ENCODE results near the gene LHFPL6.

LHFPL6 gene

GRCh38 chr13:39510316-39510695, 92.7 kb downstream of the LHFPL6 start:
- no peak for DNase-seq (ENCODE audit: low spot score)

- DNase-seq (ENCODE audit: low spot score), result no peak
Measured at GRCh38 chr13:39509616-39510315, 93.2 kb downstream of the LHFPL6 start.

GRCh38 chr13:39506559-39507390, 96.2 kb downstream of the LHFPL6 start:
- DNase-seq (ENCODE audit: low spot score), result no peak

GRCh38 chr13:39505151-39505550, 97.8 kb downstream of the LHFPL6 start:
- no peak for DNase-seq (ENCODE audit: low spot score)

GRCh38 chr13:39503048-39503447, 99.9 kb downstream of the LHFPL6 start:
- DNase-seq (ENCODE audit: low spot score), result no peak

GRCh38 chr13:39501702-39502324, 101.2 kb downstream of the LHFPL6 start:
- no peak for DNase-seq (ENCODE audit: low spot score)

GRCh38 chr13:39499604-39500003, 103.4 kb downstream of the LHFPL6 start:
- DNase-seq (ENCODE audit: low spot score), result no peak

- no peak for DNase-seq (ENCODE audit: low spot score)
Measured at GRCh38 chr13:39498471-39499114, 104.4 kb downstream of the LHFPL6 start.

GRCh38 chr13:39496506-39496905, 106.5 kb downstream of the LHFPL6 start:
- DNase-seq (ENCODE audit: low spot score), result no peak

- DNase-seq (ENCODE audit: low spot score), result no peak
Measured at GRCh38 chr13:39494633-39495032, 108.4 kb downstream of the LHFPL6 start.

- DNase-seq (ENCODE audit: low spot score), result no peak
Measured at GRCh38 chr13:39494006-39494405, 109.0 kb downstream of the LHFPL6 start.

- no peak for DNase-seq (ENCODE audit: low spot score)
Measured at GRCh38 chr13:39490136-39490535, 112.9 kb downstream of the LHFPL6 start.

- no peak for DNase-seq (ENCODE audit: low spot score)
Measured at GRCh38 chr13:39486758-39487157, 116.2 kb downstream of the LHFPL6 start.

GRCh38 chr13:39485314-39485700, 117.7 kb downstream of the LHFPL6 start:
- no peak for DNase-seq (ENCODE audit: low spot score)

GRCh38 chr13:39484506-39485313, 118.3 kb downstream of the LHFPL6 start:
- no peak for DNase-seq (ENCODE audit: low spot score)

GRCh38 chr13:39483326-39483725, 119.7 kb downstream of the LHFPL6 start:
- DNase-seq (ENCODE audit: low spot score), result no peak

- DNase-seq (ENCODE audit: low spot score), result no peak
Measured at GRCh38 chr13:39481491-39481890, 121.5 kb downstream of the LHFPL6 start.

- no peak for DNase-seq (ENCODE audit: low spot score)
Measured at GRCh38 chr13:39474600-39474999, 128.4 kb downstream of the LHFPL6 start.

GRCh38 chr13:39469676-39470075, 133.3 kb downstream of the LHFPL6 start:
- DNase-seq (ENCODE audit: low spot score), result no peak

GRCh38 chr13:39468306-39468705, 134.7 kb downstream of the LHFPL6 start:
- DNase-seq (ENCODE audit: low spot score), result no peak

GRCh38 chr13:39463611-39464010, 139.4 kb downstream of the LHFPL6 start:
- no peak for DNase-seq (ENCODE audit: low spot score)

- DNase-seq (ENCODE audit: low spot score), result no peak
Measured at GRCh38 chr13:39462906-39463305, 140.1 kb downstream of the LHFPL6 start.

All from CD4-positive, alpha-beta T cell treated with Interleukin-2 at 100 ng/mL for 4 hours (primary cell).